Measurements from ENCODE around the gene PCGF5.
"Not testable (repeated sequence)": the region's sequence is repeated elsewhere in the genome, so short reads cannot be mapped to it uniquely, and the experiment has no call there.

Gene PCGF5

DNA sequence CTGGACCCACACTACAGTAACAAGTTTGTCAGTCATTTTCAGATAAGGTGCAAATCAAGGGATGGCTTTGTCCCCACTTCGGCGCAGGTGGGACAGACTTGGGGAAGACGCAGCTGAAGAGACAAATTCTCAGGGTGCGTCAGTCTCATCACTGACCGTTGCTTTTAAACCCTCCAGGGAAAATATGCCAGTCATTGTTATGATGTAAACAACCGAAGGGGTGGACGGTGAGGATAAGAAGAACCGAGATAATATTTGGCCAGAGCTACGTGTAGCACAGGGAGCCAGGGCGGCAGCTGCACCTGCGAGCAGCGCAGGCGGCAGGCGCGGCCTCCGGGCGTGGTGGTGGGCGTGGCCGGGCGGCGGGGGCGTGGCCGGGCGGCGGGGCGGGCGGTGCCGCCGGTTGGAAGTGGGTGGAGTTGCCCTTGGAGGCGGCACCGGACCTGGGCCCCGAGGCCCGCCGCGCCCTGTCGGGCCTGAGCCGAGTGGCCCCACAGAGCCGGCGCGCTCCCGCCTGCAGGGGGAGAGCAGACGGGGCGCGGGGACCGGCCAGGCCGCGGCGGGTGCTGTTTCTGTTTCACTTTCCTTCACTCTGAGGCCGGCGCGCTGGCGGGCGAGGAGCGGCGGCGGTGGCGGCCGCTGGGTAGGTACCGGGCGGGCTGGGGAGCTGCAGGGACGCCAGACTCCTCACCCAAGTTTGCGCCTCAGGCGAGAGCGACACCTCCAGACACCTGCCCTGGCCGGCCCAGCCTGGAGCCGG is at the start of gene PCGF5:
PCGF5 (plus strand) TSS at position 470 of the 760 bp plus-strand sequence. CDS start 2,209 bp downstream, outside the sequence.
- peak within 1 kb of the TSS; percentile 73 for H3K27ac ChIP-seq (ENCODE audit: low read depth, low read length)
- H3K9ac ChIP-seq (ENCODE audit: low read length) = peak within 1 kb of the TSS; percentile 83
- no peaks in the 10 kb centered on the region for H3K9me3 ChIP-seq (ENCODE audit: low read length)
- peaks cover 31% of the 10 kb centered on the region for H3K4me1 ChIP-seq (ENCODE audit: insufficient read depth, low read length)
- H3K36me3 ChIP-seq (ENCODE audit: insufficient read depth, low read length) = no peaks in the 10 kb centered on the region
- H3K27me3 ChIP-seq (ENCODE audit: control insufficient read depth in 1 of 2, insufficient read depth in 2 of 2, low read length in 2 of 2) = no peaks in the 10 kb centered on the region
- H3K4me3 ChIP-seq (ENCODE audit: low read depth in 1 of 2, low read length in 2 of 2) = peak within 1 kb of the TSS; percentile 80 to 100

DNA sequence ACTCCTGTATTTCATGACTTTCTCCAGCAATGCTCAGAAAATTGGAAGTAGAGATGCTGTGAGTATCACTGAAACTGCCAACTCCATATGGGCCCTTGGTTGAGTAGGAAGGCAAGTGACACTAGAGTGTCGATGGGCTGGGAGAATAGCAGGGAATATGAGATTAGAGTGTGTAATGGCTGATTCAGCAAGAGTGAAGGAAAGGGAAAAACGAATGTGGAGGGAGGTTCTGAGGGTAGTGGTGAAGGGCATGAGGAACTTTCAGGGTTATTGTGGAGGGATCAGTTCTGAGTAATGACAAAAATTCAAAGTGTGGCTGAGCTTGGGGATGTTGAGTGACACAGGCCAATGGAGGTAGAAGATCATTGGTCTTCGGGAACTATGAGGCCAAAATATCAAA is 49.0 kb upstream of the PCGF5 start:
- Histone ChIP-seq H3K9me3 (ENCODE audit: low read length) (no peaks in the 10 kb centered on the region), H3K27me3 (ENCODE audit: control insufficient read depth in 1 of 2, insufficient read depth in 2 of 2, low read length in 2 of 2) (no peaks in the 10 kb centered on the region), H3K9ac (ENCODE audit: low read length) (no peak overlapping the region), H3K27ac (ENCODE audit: low read depth, low read length) (no peak overlapping the region), H3K4me1 (ENCODE audit: insufficient read depth, low read length) (no peaks in the 10 kb centered on the region), H3K4me3 (ENCODE audit: low read depth in 1 of 2, low read length in 2 of 2) (no peak overlapping the region), H3K36me3 (ENCODE audit: insufficient read depth, low read length) (no peaks in the 10 kb centered on the region)

DNA sequence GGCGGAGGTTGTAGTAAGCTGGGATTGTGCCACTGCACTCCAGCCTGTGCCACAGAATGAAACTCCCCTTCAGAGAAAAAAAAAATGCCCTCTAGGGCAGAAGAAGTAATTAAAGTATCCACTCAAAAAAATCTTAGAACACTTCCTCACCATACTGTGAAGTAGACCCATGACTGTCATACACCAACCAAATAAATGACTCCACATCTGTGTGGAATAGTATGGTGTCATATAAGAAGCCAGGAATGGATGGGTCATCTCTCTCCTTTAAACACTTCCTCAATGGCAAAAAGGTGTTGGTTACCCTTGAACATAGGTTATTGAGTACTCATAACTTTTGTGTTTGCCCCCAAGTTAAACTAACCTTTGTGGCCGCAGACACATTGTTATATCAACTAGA is 48.1 kb upstream of the PCGF5 start:
- Histone ChIP-seq H3K27me3 (ENCODE audit: control insufficient read depth in 1 of 2, insufficient read depth in 2 of 2, low read length in 2 of 2) (no peaks in the 10 kb centered on the region), H3K4me3 (ENCODE audit: low read depth in 1 of 2, low read length in 2 of 2) (no peak overlapping the region), H3K9me3 (ENCODE audit: low read length) (no peaks in the 10 kb centered on the region), H3K27ac (ENCODE audit: low read depth, low read length) (no peak overlapping the region), H3K36me3 (ENCODE audit: insufficient read depth, low read length) (no peaks in the 10 kb centered on the region), H3K9ac (ENCODE audit: low read length) (no peak overlapping the region), H3K4me1 (ENCODE audit: insufficient read depth, low read length) (no peaks in the 10 kb centered on the region)

DNA sequence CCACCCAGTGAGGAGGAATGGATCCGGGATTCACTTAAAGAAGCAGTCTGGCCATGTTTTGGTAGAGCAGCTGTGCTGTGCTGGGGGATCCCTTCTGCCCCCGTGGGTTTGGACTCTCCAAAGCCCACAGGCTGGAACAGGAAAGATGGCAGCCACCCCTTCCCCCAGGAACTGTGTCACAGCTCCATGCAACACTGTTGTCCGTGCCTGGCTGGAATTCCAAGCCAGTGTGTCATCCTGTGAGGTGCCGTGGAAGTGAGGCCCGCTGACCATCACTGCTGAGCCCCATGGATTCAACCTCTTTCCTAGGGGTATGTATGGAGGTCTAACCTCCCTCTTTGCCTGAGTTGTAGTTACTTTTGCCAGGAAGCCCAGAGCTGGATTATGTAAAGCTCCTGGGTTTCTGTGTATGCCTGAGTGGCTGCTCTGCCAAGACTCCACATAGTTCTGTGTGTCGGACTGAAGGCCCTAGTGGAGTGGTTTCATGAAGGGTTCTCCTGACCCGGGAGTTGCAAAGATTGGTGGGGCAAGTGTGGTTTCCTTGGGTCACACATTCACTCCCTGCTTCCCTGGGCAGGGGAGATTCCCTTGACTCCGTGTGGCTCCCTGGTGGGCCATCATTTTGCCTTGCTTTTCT is 35.1 kb upstream of the PCGF5 start:
- H3K9me3 ChIP-seq (ENCODE audit: low read length) = no peaks in the 10 kb centered on the region
- H3K4me1 ChIP-seq (ENCODE audit: insufficient read depth, low read length) = peaks cover 8% of the 10 kb centered on the region
- H3K27ac ChIP-seq (ENCODE audit: low read depth, low read length) = no peak overlapping the region
- H3K9ac ChIP-seq (ENCODE audit: low read length) = no peak overlapping the region
- H3K27me3 ChIP-seq (ENCODE audit: control insufficient read depth in 1 of 2, insufficient read depth in 2 of 2, low read length in 2 of 2) = no peaks in the 10 kb centered on the region
- H3K4me3 ChIP-seq (ENCODE audit: low read depth in 1 of 2, low read length in 2 of 2) = no peak overlapping the region
- no peaks in the 10 kb centered on the region for H3K36me3 ChIP-seq (ENCODE audit: insufficient read depth, low read length)

DNA sequence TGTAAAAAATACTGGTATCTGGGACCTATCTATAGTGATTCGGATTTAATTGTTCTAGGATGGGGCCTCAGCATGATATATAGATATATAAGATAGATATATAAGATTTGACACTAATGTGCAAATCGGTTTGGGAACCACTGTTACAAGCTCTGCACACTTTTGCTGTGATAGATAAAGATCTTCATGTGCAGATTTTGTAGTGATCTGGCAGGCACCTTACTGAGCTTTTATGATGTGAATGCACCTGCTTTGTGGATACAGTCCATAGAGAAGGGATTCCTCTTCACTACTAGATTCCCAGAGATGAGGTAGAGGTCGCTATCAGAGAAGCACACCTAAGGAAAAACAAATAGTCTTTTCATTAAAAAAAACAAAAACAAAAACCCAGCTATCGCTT is 33.3 kb upstream of the PCGF5 start:
- Histone ChIP-seq H3K4me1 (ENCODE audit: insufficient read depth, low read length) (peaks cover 16% of the 10 kb centered on the region), H3K36me3 (ENCODE audit: insufficient read depth, low read length) (no peaks in the 10 kb centered on the region), H3K9me3 (ENCODE audit: low read length) (no peaks in the 10 kb centered on the region), H3K9ac (ENCODE audit: low read length) (no peak overlapping the region), H3K27me3 (ENCODE audit: control insufficient read depth in 1 of 2, insufficient read depth in 2 of 2, low read length in 2 of 2) (no peaks in the 10 kb centered on the region), H3K27ac (ENCODE audit: low read depth, low read length) (no peak overlapping the region), H3K4me3 (ENCODE audit: low read depth in 1 of 2, low read length in 2 of 2) (no peak overlapping the region)

DNA sequence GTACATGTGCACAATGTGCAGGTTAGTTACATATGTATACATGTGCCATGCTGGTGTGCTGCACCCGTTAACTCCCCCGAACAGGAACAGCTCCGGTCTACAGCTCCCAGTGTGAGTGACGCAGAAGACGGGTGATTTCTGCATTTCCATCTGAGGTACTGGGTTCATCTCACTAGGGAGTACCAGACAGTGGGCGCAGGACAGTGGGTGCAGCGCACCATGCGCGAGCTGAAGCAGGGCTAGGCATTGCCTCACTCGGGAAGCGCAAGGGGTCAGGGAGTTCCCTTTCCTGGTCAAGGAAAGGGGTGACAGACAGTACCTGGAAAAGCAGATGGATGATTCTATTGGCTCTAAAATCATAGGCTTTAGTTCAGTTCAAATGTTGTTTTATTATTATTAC is 32.5 kb upstream of the PCGF5 start:
- not testable (repeated sequence) for H3K36me3 ChIP-seq (ENCODE audit: insufficient read depth, low read length); H3K9ac ChIP-seq (ENCODE audit: low read length); H3K27me3 ChIP-seq (ENCODE audit: control insufficient read depth in 1 of 2, insufficient read depth in 2 of 2, low read length in 2 of 2); H3K9me3 ChIP-seq (ENCODE audit: low read length); H3K27ac ChIP-seq (ENCODE audit: low read depth, low read length); H3K4me3 ChIP-seq (ENCODE audit: low read depth in 1 of 2, low read length in 2 of 2)
- H3K4me1 ChIP-seq (ENCODE audit: insufficient read depth, low read length) = peaks cover 22% of the 10 kb centered on the region

DNA sequence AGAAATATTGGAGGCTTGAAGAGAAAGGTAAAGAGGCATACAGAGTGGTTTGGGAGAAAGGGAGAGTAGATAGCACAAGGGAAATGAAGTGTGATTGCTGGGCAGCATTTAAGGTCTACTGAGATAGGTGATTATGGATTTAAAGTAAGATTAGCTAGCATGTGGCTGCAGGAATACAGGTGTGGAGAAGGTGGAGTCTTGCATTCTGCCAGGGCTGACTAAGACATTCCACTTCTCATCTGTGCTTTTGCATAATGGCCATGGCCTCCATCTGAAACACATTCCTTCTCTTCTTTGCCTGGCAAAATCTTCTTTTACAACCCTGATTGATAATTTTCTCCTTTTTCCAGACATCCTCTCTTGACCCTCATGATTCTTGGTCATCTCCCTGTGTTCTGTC is 31.6 kb upstream of the PCGF5 start:
- no peaks in the 10 kb centered on the region for H3K36me3 ChIP-seq (ENCODE audit: insufficient read depth, low read length)
- H3K27me3 ChIP-seq (ENCODE audit: control insufficient read depth in 1 of 2, insufficient read depth in 2 of 2, low read length in 2 of 2) = no peaks in the 10 kb centered on the region
- no peak overlapping the region for H3K4me3 ChIP-seq (ENCODE audit: low read depth in 1 of 2, low read length in 2 of 2)
- no peak overlapping the region for H3K27ac ChIP-seq (ENCODE audit: low read depth, low read length)
- peaks cover 22% of the 10 kb centered on the region for H3K4me1 ChIP-seq (ENCODE audit: insufficient read depth, low read length)
- H3K9me3 ChIP-seq (ENCODE audit: low read length) = no peaks in the 10 kb centered on the region
- H3K9ac ChIP-seq (ENCODE audit: low read length) = no peak overlapping the region

DNA sequence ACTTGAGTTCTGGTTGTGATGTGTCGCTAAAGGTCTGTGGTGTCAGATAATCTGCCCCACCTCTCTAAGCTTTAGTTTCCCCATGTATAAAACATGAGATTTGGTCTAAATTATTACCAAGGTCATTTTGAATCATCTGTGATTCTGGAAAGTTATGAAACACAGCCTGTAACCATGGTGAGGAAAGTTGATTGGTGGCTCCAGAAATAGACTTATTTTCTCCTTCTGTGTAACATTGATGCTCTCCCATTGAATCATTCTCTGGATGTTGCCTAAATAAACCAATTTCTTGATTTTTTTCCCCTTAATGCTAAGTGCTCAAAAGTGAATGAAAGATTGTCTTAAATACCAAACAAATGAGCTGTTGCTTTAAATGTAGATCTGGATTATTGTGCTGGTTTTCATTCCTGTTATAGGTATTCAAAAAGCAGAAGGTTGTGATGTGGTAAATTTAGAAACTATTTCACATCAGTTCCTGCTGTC is 30.0 kb upstream of the PCGF5 start:
- Histone ChIP-seq H3K9ac (ENCODE audit: low read length) (no peak overlapping the region), H3K27me3 (ENCODE audit: control insufficient read depth in 1 of 2, insufficient read depth in 2 of 2, low read length in 2 of 2) (no peaks in the 10 kb centered on the region), H3K36me3 (ENCODE audit: insufficient read depth, low read length) (no peaks in the 10 kb centered on the region), H3K27ac (ENCODE audit: low read depth, low read length) (no peak overlapping the region), H3K9me3 (ENCODE audit: low read length) (no peaks in the 10 kb centered on the region), H3K4me1 (ENCODE audit: insufficient read depth, low read length) (peaks cover 22% of the 10 kb centered on the region), H3K4me3 (ENCODE audit: low read depth in 1 of 2, low read length in 2 of 2) (no peak overlapping the region)

DNA sequence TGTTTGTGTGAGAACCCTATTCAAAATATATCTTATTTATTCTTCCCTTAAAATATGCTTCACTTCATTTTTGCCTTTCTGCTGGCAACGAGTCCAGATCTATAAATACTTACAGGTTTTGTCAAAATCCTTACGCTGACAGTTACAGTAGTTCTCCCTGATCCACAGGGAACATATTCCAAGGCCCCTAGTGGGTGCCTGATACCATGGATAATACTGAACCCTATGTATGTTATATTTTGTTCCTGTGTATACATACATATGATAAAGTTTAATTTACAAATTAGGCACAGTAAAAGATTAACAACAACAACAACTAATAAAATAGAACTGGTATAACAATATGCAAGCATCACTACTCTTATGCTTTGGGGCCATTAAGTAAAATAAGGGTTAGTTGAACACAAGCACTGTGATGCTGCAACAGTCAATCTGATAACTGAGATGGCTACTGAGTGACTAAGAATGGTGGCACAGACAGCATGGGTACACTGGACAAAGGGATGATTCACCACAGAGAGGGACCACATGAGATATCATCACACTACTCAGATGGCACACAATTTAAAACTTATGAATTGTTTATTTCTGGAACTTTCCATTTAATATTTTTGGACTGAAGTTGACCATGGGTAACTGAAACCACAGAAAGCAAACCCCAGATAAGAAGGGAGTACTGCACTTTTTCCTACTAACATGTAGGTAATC is 29.4 kb upstream of the PCGF5 start:
- H3K4me3 ChIP-seq (ENCODE audit: low read depth in 1 of 2, low read length in 2 of 2) = no peak overlapping the region
- H3K27me3 ChIP-seq (ENCODE audit: control insufficient read depth in 1 of 2, insufficient read depth in 2 of 2, low read length in 2 of 2) = no peaks in the 10 kb centered on the region
- H3K36me3 ChIP-seq (ENCODE audit: insufficient read depth, low read length) = no peaks in the 10 kb centered on the region
- H3K4me1 ChIP-seq (ENCODE audit: insufficient read depth, low read length) = peaks cover 22% of the 10 kb centered on the region
- H3K9me3 ChIP-seq (ENCODE audit: low read length) = no peaks in the 10 kb centered on the region
- H3K27ac ChIP-seq (ENCODE audit: low read depth, low read length) = no peak overlapping the region
- no peak overlapping the region for H3K9ac ChIP-seq (ENCODE audit: low read length)

DNA sequence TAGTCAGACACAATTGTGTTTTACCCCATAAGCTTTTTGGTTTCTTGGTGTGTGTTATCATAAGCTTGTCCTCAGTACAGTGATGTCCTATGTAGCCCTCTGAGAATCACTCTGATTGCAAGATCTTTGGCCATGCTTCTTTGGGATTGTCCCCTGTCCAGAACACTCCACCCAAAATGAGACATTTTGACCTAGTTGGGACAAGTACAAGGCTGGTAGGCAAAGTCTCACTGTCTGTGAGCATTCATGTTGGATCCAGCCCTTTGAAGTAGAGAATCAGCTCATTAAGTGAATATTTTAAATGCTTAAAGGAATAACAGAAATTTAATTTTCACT is 28.9 kb upstream of the PCGF5 start:
- Histone ChIP-seq H3K27me3 (ENCODE audit: control insufficient read depth in 1 of 2, insufficient read depth in 2 of 2, low read length in 2 of 2) (no peaks in the 10 kb centered on the region), H3K9me3 (ENCODE audit: low read length) (no peaks in the 10 kb centered on the region), H3K4me1 (ENCODE audit: insufficient read depth, low read length) (peaks cover 22% of the 10 kb centered on the region), H3K4me3 (ENCODE audit: low read depth in 1 of 2, low read length in 2 of 2) (no peak overlapping the region), H3K36me3 (ENCODE audit: insufficient read depth, low read length) (no peaks in the 10 kb centered on the region), H3K9ac (ENCODE audit: low read length) (no peak overlapping the region), H3K27ac (ENCODE audit: low read depth, low read length) (no peak overlapping the region)

DNA sequence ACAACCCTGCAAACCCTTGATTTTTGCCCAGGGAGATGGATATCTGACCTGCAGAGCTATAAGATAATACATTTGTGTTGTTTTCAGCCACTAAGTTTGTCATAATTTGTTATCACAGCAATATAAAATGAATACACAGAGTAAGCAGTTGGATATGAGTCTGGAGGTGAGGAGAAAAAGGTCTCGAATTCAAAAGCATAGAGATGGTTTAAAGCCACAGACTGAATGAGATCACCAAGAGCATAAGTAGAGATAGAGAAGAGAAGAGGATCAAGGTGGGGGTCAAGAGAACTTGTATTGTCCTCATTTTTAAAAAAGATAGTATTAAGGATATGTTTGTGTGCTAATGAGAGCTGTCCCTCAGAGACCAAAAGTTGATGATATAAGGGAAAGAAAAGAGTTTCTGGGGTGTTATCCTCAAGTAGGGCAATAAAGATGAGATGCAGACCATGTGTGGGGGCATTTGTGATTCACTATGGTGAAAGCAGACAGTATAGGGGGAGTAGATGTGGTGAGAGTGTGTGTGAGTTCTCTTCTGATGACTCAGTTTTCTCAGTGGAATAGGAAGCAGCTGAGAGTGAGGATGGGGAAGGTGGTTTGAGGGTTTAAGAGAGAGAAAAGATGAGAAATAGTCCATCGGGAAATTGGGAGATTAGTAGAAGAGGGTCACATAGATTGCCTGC is 25.8 kb upstream of the PCGF5 start:
- Histone ChIP-seq H3K36me3 (ENCODE audit: insufficient read depth, low read length) (no peaks in the 10 kb centered on the region), H3K4me3 (ENCODE audit: low read depth in 1 of 2, low read length in 2 of 2) (no peak overlapping the region), H3K27me3 (ENCODE audit: control insufficient read depth in 1 of 2, insufficient read depth in 2 of 2, low read length in 2 of 2) (no peaks in the 10 kb centered on the region), H3K9me3 (ENCODE audit: low read length) (no peaks in the 10 kb centered on the region), H3K4me1 (ENCODE audit: insufficient read depth, low read length) (peaks cover 34% of the 10 kb centered on the region), H3K27ac (ENCODE audit: low read depth, low read length) (no peak overlapping the region), H3K9ac (ENCODE audit: low read length) (no peak overlapping the region)

Measured in muscle layer of colon (tissue), 2 donors.